Adrenal gland (tissue), 12 donors: ENCODE data around the gene KIAA2012. TPM values are rescaled to one million over a fixed set of nuclear protein-coding genes. Genes with fewer than 3 reads are reported as not detected.

Experiments
- DNase-seq, 7 donors: peaks; one replicate each; pipeline ENCODE4 v3.0.0-alpha.2; 2019 to 2020
- H3K27ac ChIP-seq, 5 donors: fragments of 200-600 bp; sonication (generic) in 4 of 5; 1 replicate in 3 of 5; 2 replicates in 2 of 5; pipeline versions ENCODE4 v1.5.1 to v1.8.0; 2016 to 2020; ENCODE audit warnings: mild to moderate bottlenecking in 1 of 5
- H3K27me3 ChIP-seq: fragments of 200-600 bp; 2 replicates; pipeline ENCODE4 v1.8.0; 2021
- H3K36me3 ChIP-seq, 2 donors: fragments of 200-600 bp; replicated peaks in 1 of 2; 1 replicate in 1 of 2; 2 replicates in 1 of 2; pipeline versions ENCODE4 v1.5.1 to v1.8.0; 2018 to 2022
- H3K4me1 ChIP-seq, 2 donors: fragments of 200-600 bp; replicated peaks in 1 of 2; 1 replicate in 1 of 2; 2 replicates in 1 of 2; pipeline versions ENCODE4 v1.5.1 to v1.8.0; 2018 to 2021
- H3K4me3 ChIP-seq, 4 donors: fragments of 200-600 bp; sonication (generic) in 3 of 4; one replicate each; pipeline ENCODE4 v1.5.1; 2016 to 2018
- H3K9me3 ChIP-seq, 3 donors: fragments of 200-600 bp; sonication (generic) in 1 of 3; replicated peaks in 1 of 3; 1 replicate in 2 of 3; 2 replicates in 1 of 3; pipeline versions ENCODE4 v1.5.1 to v1.8.0; 2016 to 2021
- POLR2A ChIP-seq, 2 donors: fragments of 450-650 bp; IDR thresholded peaks; one replicate each; pipeline ENCODE4 v1.6.1; 2017; ENCODE audit warnings: antibody characterized with exemption in 2 of 2, mild to moderate bottlenecking in 2 of 2, moderate library complexity in 1 of 2
- WGBS, 4 donors: extraction: QIAGEN DNeasy Blood & Tissue Kit in 2 of 4; methylation state at CpG; one replicate each; pipeline versions ENCODE4 v1.1.5 to v1.1.7; 2013 to 2017; 5-methylcytosine and 5-hydroxymethylcytosine counted together
- intact Hi-C, 2 donors: fragments of 100-400 bp; cut with DNase I; formaldehyde crosslinking; loops; one replicate each; pipeline versions ENCODE4 v1.14.1 to v1.15.0; 2022 to 2023
- polyA plus RNA-seq, 3 donors: library from polyadenylated mRNA; stranded (reverse); fragments of 200-250 nt in 2 of 3; fragments of 350-450 nt in 1 of 3; fragmentation: Illumina TruSeq in 1 of 3; extraction: RNeasy Lipid Tissue Mini Kit (QIAGEN cat#74804) in 1 of 3; gene quantifications; one replicate each; pipeline ENCODE4 v1.2.3, GENCODE V29; 2013 to 2014
- total RNA-seq, 9 donors: library from RNA; depleted of rRNA in 4 of 9; stranded (reverse); fragments of >200 nt in 4 of 9; fragments of 120-200 nt in 1 of 9; fragmentation: NEBNext Ultra II Directional in 1 of 9; extraction: Animal tissue kit (Norgen Biotek cat#: 25700) in 1 of 9; gene quantifications; one replicate each; pipeline versions ENCODE4 v1.1.0 to v1.2.4, GENCODE V29; 2013 to 2023
- TF ChIP-seq, protein P1 (sequence below), 6 experiments: fragments of 450-650 bp in 4 of 6; fragments of 200-600 bp in 2 of 6; sonication (generic) in 1 of 6; IDR thresholded peaks; 1 replicate in 5 of 6; 2 replicates in 1 of 6; pipeline versions ENCODE4 v1.5.1 to v1.8.0; 2016 to 2021; ENCODE audit warnings: antibody characterized with exemption in 6 of 6, mild to moderate bottlenecking in 2 of 6, moderate library complexity in 1 of 6
- donor health status: healthy with polysubstance abuse.
- donor health status: Bipolar disorder and iron deficiency.
- donor health status: DM: yes; HTN: yes; CAD: no.
- donor health status: DM: no; HTN: no; CAD: no.
- donor health status: DM: no; HTN: no; CAD: no.
- donor health status: DM: yes; HTN: yes; CAD: no.

KIAA2012 gene
- total and polyA plus RNA-seq, 12 donors: 0.09 to 0.16 (median 0.11) TPM; not detected in 9

DNA sequence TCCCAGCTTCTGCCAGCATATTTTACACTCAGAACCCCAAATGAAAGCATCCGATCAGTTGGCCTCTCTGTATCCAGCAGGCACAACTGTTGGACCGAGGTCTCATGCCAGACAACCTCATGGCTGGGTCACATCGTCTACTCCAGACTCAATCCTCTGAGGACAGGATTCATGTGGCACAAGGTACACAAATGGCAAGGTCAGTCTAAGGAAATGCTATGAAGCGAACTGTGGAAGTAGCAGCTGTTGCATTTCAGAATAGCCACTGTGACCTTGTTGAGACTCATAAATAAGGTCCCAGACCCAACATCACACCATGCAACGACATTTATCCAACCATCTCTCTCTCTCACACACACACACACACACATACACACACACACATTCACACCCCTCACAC lies 46.5 kb upstream of the KIAA2012 start:
- H3K4me1 ChIP-seq: no peaks in the 10 kb centered on the region
- no peak for DNase-seq
- intact Hi-C loops: no loop called here
- H3K9me3 ChIP-seq: no peaks in the 10 kb centered on the region
- WGBS, 4 donors: 61 to 75% (median 66%) methylated on average over 5 of the region's 5 CpGs
- TF ChIP-seq POLR2A (IDR thresholded peaks at IDR 0.05): no peak
- H3K27ac ChIP-seq: no peak overlapping the region
- H3K27me3 ChIP-seq: no peaks in the 10 kb centered on the region
- no peak overlapping the region for H3K4me3 ChIP-seq
- no peaks in the 10 kb centered on the region for H3K36me3 ChIP-seq

DNA sequence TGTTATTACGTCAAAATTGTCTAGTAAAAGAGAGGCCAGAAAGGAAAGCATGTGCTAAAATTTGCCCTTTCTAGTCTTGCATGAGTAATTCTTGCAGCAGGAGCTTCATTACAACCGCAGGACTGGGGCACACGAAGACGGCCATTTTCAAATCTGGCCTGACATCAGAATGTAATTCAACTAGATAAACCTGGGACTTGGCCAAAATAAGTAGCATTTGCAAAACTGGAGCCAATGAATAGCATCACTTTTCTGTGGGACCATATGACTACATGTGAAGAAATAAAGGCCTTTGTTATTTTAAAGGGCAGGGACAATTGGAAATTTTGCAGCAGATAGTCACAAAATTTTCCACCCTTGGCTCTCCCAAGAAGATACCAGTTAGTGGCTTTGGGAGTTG lies 42.4 kb upstream of the KIAA2012 start:
- no peak overlapping the region for H3K4me3 ChIP-seq
- no peak overlapping the region for H3K27ac ChIP-seq
- H3K36me3 ChIP-seq: no peaks in the 10 kb centered on the region
- WGBS, 4 donors: 86 to 91% (median 89%) methylated on average over 4 of the region's 4 CpGs
- no peaks in the 10 kb centered on the region for H3K9me3 ChIP-seq
- H3K27me3 ChIP-seq: peaks cover 5% of the 10 kb centered on the region
- peaks cover 8 to 16% of the 10 kb centered on the region in 2 donors for H3K4me1 ChIP-seq
- no peak for DNase-seq
- TF ChIP-seq POLR2A (IDR thresholded peaks at IDR 0.05): no peak
- TF ChIP-seq, protein P1, sequence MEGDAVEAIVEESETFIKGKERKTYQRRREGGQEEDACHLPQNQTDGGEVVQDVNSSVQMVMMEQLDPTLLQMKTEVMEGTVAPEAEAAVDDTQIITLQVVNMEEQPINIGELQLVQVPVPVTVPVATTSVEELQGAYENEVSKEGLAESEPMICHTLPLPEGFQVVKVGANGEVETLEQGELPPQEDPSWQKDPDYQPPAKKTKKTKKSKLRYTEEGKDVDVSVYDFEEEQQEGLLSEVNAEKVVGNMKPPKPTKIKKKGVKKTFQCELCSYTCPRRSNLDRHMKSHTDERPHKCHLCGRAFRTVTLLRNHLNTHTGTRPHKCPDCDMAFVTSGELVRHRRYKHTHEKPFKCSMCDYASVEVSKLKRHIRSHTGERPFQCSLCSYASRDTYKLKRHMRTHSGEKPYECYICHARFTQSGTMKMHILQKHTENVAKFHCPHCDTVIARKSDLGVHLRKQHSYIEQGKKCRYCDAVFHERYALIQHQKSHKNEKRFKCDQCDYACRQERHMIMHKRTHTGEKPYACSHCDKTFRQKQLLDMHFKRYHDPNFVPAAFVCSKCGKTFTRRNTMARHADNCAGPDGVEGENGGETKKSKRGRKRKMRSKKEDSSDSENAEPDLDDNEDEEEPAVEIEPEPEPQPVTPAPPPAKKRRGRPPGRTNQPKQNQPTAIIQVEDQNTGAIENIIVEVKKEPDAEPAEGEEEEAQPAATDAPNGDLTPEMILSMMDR (IDR thresholded peaks at IDR 0.05): no peak
- intact Hi-C loops: no loop called here

DNA sequence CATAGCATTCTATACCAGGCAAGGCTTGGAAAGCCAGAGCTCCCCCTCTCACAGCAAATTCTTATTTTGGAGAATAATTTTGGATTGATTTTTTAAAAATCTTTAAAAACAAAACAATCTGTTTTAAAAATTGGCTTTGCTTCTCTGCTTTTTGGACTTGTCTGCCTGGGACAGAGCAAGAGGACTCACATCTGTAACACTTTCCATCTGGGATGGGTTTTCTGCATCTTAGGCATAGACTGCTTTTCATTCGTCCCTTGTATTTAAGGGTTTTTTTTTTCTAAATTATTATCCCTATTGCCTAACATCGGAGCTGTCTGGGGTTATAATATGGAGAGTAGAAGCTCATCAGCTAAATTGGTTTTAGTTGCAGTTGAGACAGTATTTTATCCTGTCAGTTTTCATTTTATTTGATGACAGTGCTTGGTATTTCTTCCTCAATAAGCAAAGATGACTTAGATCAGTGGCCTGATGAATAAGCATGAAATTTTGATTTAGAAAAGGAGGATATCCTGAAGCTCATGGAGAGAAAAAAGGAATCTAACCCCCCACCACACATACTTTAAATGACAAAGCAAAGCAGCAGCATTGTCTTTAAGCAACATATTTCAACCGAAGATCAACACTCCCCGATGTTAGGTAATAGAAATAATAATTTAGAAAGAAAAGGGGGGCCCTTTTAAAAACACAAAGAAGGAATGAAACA lies 41.7 kb upstream of the KIAA2012 start:
- Histone ChIP-seq H3K4me3 (no peak overlapping the region), H3K27ac (no peak overlapping the region), H3K36me3 (no peaks in the 10 kb centered on the region), H3K4me1 (peaks cover 8 to 17% of the 10 kb centered on the region in 2 donors), H3K9me3 (no peaks in the 10 kb centered on the region), H3K27me3 (peaks cover 5% of the 10 kb centered on the region)
- intact Hi-C loops: no loop called here
- WGBS, 4 donors: 68 to 75% (median 73%) methylated on average over 4 of the region's 4 CpGs
- DNase-seq: no peak
- no peak for TF ChIP-seq POLR2A (IDR thresholded peaks at IDR 0.05)
- TF ChIP-seq, protein P1 (IDR thresholded peaks at IDR 0.05): no peak

DNA sequence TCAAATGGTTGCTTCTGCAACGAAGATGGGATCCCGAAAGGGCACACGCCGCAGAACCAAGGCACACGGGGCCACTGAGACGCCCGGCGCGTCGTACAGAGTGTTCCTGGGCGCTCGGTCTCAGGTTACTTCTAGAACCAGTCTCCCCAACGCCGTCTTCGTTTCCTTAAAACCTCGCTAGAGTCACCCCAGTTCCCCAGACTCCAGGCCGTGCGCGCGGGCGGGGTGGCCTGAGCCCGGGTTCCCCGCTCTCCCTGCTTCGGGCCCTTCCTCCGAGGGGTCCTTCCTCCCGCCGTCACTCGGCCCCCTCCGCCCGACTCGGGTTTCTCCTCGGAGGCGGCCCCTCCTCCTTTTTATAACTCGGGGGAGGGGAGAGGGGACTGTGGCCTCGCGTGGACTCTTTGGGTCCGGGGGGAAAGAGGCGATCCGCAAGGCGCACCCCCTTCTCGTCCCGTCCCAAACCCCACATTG lies 40.2 kb upstream of the KIAA2012 start:
- 0 to 1% (median 0%) methylated on average over 6 to 42 of the region's 42 CpGs for WGBS, 4 donors
- Histone ChIP-seq H3K9me3 (no peaks in the 10 kb centered on the region), H3K27me3 (peaks cover 5% of the 10 kb centered on the region), H3K4me3 (peak overlapping the region; percentile 34 to 76 (median 64)), H3K4me1 (peaks cover 8 to 17% of the 10 kb centered on the region in 2 donors), H3K27ac (peak overlapping the region in 4 of 5 donors; percentile 73 to 94 (median 88)), H3K36me3 (no peaks in the 10 kb centered on the region)
- no peak for TF ChIP-seq POLR2A (IDR thresholded peaks at IDR 0.05)
- TF ChIP-seq, protein P1 (IDR thresholded peaks at IDR 0.05): no peak
- intact Hi-C loops: no loop called here
- DNase-seq: peak in 6 of 7 donors; percentile 31 to 63 (median 47)
